Motor neuron (in vitro differentiated cells): ENCODE data around the gene ZZZ3. TPM values are rescaled to one million over a fixed set of nuclear protein-coding genes. Genes with fewer than 3 reads are reported as not detected.
A peak's percentile ranks its signal among the peaks of the same experiment; 100 is the strongest.
"Not testable (repeated sequence)": the region's sequence is repeated elsewhere in the genome, so short reads cannot be mapped to it uniquely, and the experiment has no call there.

Source experiments
- ATAC-seq, 8 experiments: fragments of 200-7000 bp; cut with Tn5 transposase; replicated peaks in 6 of 8; 2 replicates each; pipeline ENCODE4 v1.8.0; 2021; ENCODE audit warnings: mild to moderate bottlenecking in 8 of 8, moderate library complexity in 8 of 8
- H3K27ac ChIP-seq, 2 donors: fragments of 250-450 bp; sonication (Bioruptor Pico); 2 replicates each; pipeline ENCODE4 v1.9.0; 2021; ENCODE audit warnings: antibody characterized with exemption in 2 of 2, mild to moderate bottlenecking in 2 of 2, moderate library complexity in 1 of 2
- H3K4me1 ChIP-seq, 2 donors: fragments of 250-450 bp; sonication (Bioruptor Pico); replicated peaks in 1 of 2; 2 replicates each; pipeline ENCODE4 v1.6.1; 2021; ENCODE audit warnings: antibody characterized with exemption in 2 of 2, mild to moderate bottlenecking in 2 of 2, moderate library complexity in 1 of 2
- H3K4me3 ChIP-seq, 5 donors: fragments of 250-450 bp; sonication (Bioruptor Pico); 2 replicates each; pipeline ENCODE4 v1.9.0; 2021; ENCODE audit warnings: antibody characterized with exemption in 5 of 5, mild to moderate bottlenecking in 5 of 5, moderate library complexity in 4 of 5
- WGBS, 10 experiments: fragments of 450-650 bp; shearing (Covaris generic); methylation state at CpG; one replicate each; pipeline ENCODE4 v1.0.0; 2022; 5-methylcytosine and 5-hydroxymethylcytosine counted together
- in situ Hi-C, 9 experiments: fragments of 400-800 bp; cut with MboI; loops; one replicate each; pipeline ENCODE4 v1.15.0; 2021; ENCODE audit warnings: low sequenced_read_pairs in 9 of 9, low pct_unique_long_range_greater_than_20kb in 2 of 9; ENCODE audit not compliant: unreplicated experiment in 9 of 9
- total RNA-seq, 8 experiments: library from RNA; unstranded; fragments of 300-600 nt; gene quantifications; 2 replicates each; pipeline versions ENCODE4 v1.2.3 to v1.2.4, GENCODE V29; 2022

Gene ZZZ3
- total RNA-seq, 8 experiments from 2014 or later = 43.0 to 81.7 (median 68.1) TPM

GRCh38 chr1:77659879-77660593 lies 22.4 kb downstream of the ZZZ3 start:
- Histone ChIP-seq H3K27ac (no peak overlapping the region), H3K4me3 (no peak overlapping the region), H3K4me1 (no peaks in the 10 kb centered on the region)
- WGBS, 10 experiments = 57 to 100% (median 85%) methylated on average over 1 to 4 of the region's 4 CpGs
- no peak for ATAC-seq
- in situ Hi-C loops = no loop called here

- Histone ChIP-seq H3K27ac (no peak overlapping the region), H3K4me3 (no peak overlapping the region), H3K4me1 (no peaks in the 10 kb centered on the region)
- no peak for ATAC-seq
- WGBS, 10 experiments = 79 to 100% (median 93%) methylated on average over 2 to 6 of the region's 6 CpGs; no CpG with 5 or more reads in 2 of the 10 experiments
- in situ Hi-C loops = no loop called here
These were observed 24.2 kb downstream of the ZZZ3 start for GRCh38 chr1:77658271-77658670.

DNA sequence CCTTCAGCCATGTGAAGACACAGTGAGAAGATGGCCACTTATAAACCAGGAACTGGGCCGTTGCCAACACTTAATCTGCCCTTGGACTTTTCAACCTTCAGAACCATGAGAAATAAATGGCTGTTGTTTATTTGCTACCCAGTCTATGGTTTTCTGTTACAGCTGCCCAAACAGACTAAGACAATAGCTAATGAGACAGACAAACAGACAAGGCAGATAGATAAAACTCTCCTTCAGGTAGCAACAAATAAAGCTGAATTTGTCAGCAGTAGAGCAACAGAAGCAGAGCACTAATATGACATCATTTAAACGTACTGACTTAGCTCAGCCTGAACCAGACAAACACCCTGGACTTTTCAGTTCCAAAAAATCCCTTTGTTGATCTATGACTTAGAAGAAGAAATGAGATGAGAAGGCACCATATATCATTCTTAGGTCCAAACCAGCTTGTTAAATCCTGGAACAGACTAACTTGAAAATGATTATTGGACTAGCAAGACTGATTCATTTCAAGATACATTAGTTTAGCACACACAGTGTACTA lies 27.0 kb downstream of the ZZZ3 start:
- WGBS, 10 experiments = 75 to 89% (median 83%) methylated on average over 1 to 2 of the region's 2 CpGs; no CpG with 5 or more reads in 2 of the 10 experiments
- in situ Hi-C loops = no loop called here
- Histone ChIP-seq H3K4me3 (no peak overlapping the region), H3K27ac (no peak overlapping the region), H3K4me1 (no peaks in the 10 kb centered on the region)
- ATAC-seq = peak in 2 of 8 experiments; percentile 15 to 50

DNA sequence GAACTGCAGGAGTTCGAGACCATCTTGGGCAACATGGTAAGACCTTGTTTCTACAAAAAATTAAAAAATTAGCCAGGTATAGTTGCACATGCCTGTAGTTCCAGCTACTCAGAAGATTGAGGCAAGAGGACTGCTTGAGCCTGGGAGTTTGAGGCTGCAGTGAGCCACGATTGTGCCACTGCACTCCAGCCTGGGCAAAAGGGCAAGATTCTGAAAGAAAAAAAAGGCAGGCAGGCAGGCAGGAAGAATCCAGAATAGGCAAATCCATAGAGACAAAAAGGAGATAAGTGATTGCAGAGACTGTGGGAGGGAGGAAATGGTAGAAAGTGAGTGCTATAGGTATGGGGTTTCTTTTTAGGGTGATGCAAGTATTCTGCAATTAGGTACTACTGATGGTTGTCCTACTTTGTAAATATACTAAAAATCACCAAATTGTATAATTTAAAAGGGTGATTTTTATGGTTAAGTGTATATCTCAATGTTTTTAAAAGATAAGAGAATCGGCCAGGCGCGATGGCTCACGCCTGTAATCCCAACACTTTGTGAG lies 29.4 kb downstream of the ZZZ3 start:
- Histone ChIP-seq H3K4me3 (no peak overlapping the region), H3K4me1 (no peaks in the 10 kb centered on the region), H3K27ac (no peak overlapping the region)
- 50 to 100% (median 97%) methylated on average over 1 to 6 of the region's 6 CpGs for WGBS, 10 experiments
- in situ Hi-C loops = no loop called here
- no peak for ATAC-seq

GRCh38 chr1:77652268-77652667 lies 30.2 kb downstream of the ZZZ3 start:
- in situ Hi-C loops = no loop called here
- peak in 3 of 8 experiments; percentile 84 to 90 (median 89) for ATAC-seq
- Histone ChIP-seq H3K27ac (no peak overlapping the region), H3K4me3 (no peak overlapping the region), H3K4me1 (no peaks in the 10 kb centered on the region)

- no peak overlapping the region for H3K27ac ChIP-seq
- 88 to 100% (median 98%) methylated on average over 1 to 2 of the region's 2 CpGs for WGBS, 10 experiments
- in situ Hi-C loops = no loop called here
- no peaks in the 10 kb centered on the region for H3K4me1 ChIP-seq
- no peak for ATAC-seq
- H3K4me3 ChIP-seq = no peak overlapping the region
These were observed 33.3 kb downstream of the ZZZ3 start for GRCh38 chr1:77649127-77649526.

DNA sequence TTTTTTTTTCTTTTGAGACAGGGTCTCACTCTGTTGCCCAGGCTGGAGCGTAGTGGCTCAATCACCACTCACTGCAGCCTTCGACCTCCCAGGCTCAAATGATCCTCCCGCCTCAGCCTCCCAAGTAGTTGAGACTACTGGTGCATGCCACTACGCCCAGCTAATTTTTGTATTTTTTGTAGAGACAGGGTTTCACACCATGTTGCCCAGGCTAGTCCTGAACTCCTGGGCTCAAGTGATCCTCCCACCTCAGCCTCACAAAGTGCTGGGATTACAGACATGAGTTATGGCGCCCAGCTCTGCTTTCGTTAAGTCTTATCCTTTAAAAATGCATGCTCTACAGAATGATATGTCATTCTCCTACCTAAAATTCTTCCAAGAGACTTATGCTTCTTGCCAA lies 36.2 kb downstream of the ZZZ3 start:
- H3K4me3 ChIP-seq, H3K4me1 ChIP-seq, in situ Hi-C loops, ATAC-seq, H3K27ac ChIP-seq: not testable (repeated sequence)
- 84 to 100% (median 98%) methylated on average over 3 to 6 of the region's 6 CpGs; no CpG with 5 or more reads in 2 of the 10 experiments for WGBS, 10 experiments

DNA sequence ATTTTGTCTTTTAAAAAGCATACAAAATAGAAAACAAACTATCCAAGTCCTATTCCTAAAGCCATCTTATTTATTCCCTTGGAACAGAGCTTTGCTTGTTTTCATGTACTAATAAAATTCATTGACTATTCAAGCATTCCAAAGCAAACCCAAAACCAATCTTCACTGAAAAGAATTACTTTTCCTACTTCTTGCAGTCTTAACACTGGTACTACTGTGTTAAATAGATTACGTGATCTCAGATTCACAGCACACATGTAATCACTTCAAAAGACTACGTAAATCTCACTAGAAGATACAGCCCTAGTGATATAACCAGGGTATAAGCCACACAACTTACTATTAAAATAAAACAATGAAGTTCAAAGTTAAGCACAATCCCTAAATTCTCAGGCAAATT lies 39.0 kb downstream of the ZZZ3 start:
- in situ Hi-C loops = no loop called here

DNA sequence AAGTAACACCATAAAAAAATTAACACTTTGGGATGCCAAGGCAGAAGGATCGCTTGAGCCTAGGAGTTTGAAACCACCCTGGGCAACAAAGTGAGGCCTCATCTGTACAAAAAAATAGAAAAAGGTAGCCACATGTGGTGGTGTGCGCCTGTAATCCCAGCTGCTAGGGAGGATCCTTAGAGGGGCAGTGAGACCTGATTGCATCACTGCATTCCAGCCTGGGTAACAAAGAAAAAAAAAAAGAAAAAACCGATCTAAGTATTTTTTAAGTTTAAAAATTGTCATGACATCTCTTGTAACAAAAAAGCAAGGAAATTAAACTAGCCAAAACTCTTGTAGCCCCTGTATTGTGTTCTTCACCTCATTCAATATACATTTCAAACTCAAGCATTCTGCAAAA lies 39.5 kb downstream of the ZZZ3 start:
- Histone ChIP-seq H3K27ac (no peak overlapping the region), H3K4me1 (no peaks in the 10 kb centered on the region), H3K4me3 (no peak overlapping the region)
- ATAC-seq = no peak
- WGBS, 10 experiments = 60 to 100% (median 99%) methylated on average over 1 to 3 of the region's 3 CpGs
- in situ Hi-C loops = no loop called here

More for the DNA sequence above, 39.0 kb downstream of the ZZZ3 start:
- no peaks in the 10 kb centered on the region for H3K4me1 ChIP-seq
- WGBS, 10 experiments = 83 to 100% (median 100%) methylated on average over 1 to 2 of the region's 2 CpGs; no CpG with 5 or more reads in 1 of the 10 experiments
- no peak overlapping the region for H3K27ac ChIP-seq
- no peak for ATAC-seq
- H3K4me3 ChIP-seq = no peak overlapping the region

GRCh38 chr1:77642196-77642595 lies 40.3 kb downstream of the ZZZ3 start:
- H3K4me3 ChIP-seq = no peak overlapping the region
- no peak for ATAC-seq
- H3K27ac ChIP-seq = no peak overlapping the region
- in situ Hi-C loops = no loop called here
- no peaks in the 10 kb centered on the region for H3K4me1 ChIP-seq
- WGBS, 10 experiments = 69 to 100% (median 94%) methylated on average over 1 to 5 of the region's 5 CpGs

DNA sequence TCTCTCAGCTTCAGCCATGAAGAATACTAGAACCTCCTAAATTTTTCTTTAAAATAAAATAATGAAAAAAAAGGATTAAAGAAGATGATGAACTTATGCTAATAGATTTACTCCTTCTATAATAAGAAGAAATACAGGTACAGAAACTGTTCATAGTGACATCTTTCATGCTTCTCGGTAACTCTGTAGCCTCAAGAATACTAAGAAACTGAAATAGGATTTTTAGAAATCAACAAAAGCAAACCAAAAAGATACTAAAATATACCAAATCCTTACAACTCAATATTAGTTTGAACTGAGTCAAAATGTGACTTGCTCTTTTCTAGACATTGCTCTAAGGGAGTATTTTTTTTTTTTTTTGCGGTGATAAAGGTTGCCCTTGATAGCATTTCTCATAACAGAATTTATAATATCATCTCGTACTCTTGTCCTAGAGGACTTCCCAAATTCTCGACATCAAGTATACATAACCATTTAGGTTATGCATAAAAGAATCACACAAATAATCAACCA lies 42.8 kb downstream of the ZZZ3 start:
- WGBS, 10 experiments = 85 to 100% (median 96%) methylated on average over 2 to 4 of the region's 4 CpGs

DNA sequence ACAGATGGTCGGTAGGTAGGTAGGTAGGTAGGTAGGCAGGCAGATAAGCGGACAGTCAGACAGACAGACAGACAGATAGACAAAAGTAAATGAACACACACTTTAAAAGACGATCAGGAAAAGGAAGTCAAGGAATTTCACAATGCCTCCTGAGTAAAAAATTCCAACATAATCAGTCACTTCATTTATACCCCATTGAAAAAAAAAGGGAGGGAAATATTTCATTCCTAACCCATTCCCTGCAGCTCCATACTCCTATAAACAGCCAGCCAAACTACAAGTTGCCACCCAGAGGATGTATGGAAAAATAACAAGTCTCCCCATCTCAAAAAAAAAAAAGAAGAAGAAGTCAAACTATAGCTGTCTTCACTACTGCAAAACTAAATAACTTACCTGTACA lies 43.4 kb downstream of the ZZZ3 start:
- no peak for ATAC-seq
- no peak overlapping the region for H3K4me3 ChIP-seq
- no peaks in the 10 kb centered on the region for H3K4me1 ChIP-seq
- 50 to 100% (median 73%) methylated on average over 1 to 3 of the region's 3 CpGs; no CpG with 5 or more reads in 2 of the 10 experiments for WGBS, 10 experiments
- in situ Hi-C loops = no loop called here
- no peak overlapping the region for H3K27ac ChIP-seq

More for the DNA sequence above, 42.8 kb downstream of the ZZZ3 start:
- Histone ChIP-seq H3K4me1 (no peaks in the 10 kb centered on the region), H3K4me3 (no peak overlapping the region), H3K27ac (no peak overlapping the region)
- no peak for ATAC-seq
- in situ Hi-C loops = no loop called here

DNA sequence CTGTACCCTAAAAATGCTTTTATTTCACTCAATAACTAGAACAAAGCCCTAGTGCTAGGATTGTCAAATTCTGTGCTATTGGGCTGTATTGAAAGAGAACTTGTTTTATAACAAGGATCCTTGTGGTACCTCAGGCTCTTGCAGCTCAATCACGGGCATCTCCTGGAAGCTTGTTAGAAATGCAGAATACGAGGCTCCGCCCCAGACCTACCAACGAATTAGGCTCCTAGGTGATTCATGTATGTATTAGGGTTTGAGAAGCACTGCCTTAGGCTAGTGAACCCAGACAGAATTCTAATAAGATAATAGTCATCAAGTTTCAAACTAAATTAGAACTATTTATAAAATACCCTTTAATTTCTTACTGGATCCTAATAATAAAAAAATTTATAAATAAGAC lies 45.6 kb downstream of the ZZZ3 start:
- H3K27ac ChIP-seq = no peak overlapping the region
- WGBS, 10 experiments = 53 to 91% (median 61%) methylated on average over 1 to 4 of the region's 4 CpGs
- H3K4me3 ChIP-seq = no peak overlapping the region
- H3K4me1 ChIP-seq = no peaks in the 10 kb centered on the region
- in situ Hi-C loops = no loop called here
- ATAC-seq = peak in 1 of 8 experiments; percentile 33
